Smooth muscle cell (in vitro differentiated cells): ENCODE measurements around the gene PBRM1. TPM values are rescaled to one million over a fixed set of nuclear protein-coding genes. Genes with fewer than 3 reads are reported as not detected.

ENCODE experiments used
- DNase-seq: peaks from one replicate; lab custom pipeline; 2025; ENCODE audit not compliant: unreplicated experiment; lab: John Stamatoyannopoulos, UW
- H2AFZ ChIP-seq: fragments of 200-600 bp; sonication (generic); 2 replicates; pipeline ENCODE4 v1.6.0; 2016; ENCODE audit warnings: antibody characterized with exemption, low read depth, mild to moderate bottlenecking
- H3F3A ChIP-seq: fragments of 200-600 bp; sonication (generic); 2 replicates; pipeline ENCODE4 v1.6.0; 2017; ENCODE audit warnings: antibody characterized with exemption, low read depth
- H3K27ac ChIP-seq: fragments of 200-600 bp; sonication (generic); 2 replicates; pipeline ENCODE4 v1.5.1; 2016; ENCODE audit warnings: low read depth, mild to moderate bottlenecking
- H3K27me3 ChIP-seq: fragments of 200-600 bp; sonication (generic); 2 replicates; pipeline ENCODE4 v1.6.1; 2016; ENCODE audit warnings: low read depth, mild to moderate bottlenecking
- H3K36me3 ChIP-seq: fragments of 200-600 bp; sonication (generic); 2 replicates; pipeline ENCODE4 v1.5.1; 2016; ENCODE audit warnings: low read depth
- H3K4me1 ChIP-seq: fragments of 200-600 bp; sonication (generic); 2 replicates; pipeline ENCODE4 v1.5.1; 2016; ENCODE audit warnings: low read depth
- H3K4me2 ChIP-seq: fragments of 200-600 bp; sonication (generic); 2 replicates; pipeline ENCODE4 v1.6.0; 2016; ENCODE audit warnings: mild to moderate bottlenecking
- H3K4me3 ChIP-seq: fragments of 200-600 bp; sonication (generic); 2 replicates; pipeline ENCODE4 v1.5.1; 2016; ENCODE audit warnings: mild to moderate bottlenecking
- H3K79me2 ChIP-seq: fragments of 200-600 bp; sonication (generic); 2 replicates; pipeline ENCODE4 v1.6.0; 2016; ENCODE audit warnings: low read depth, mild to moderate bottlenecking
- H3K9ac ChIP-seq: fragments of 200-600 bp; sonication (generic); 2 replicates; pipeline ENCODE4 v1.6.0; 2016; ENCODE audit warnings: low read depth
- H3K9me3 ChIP-seq: fragments of 200-600 bp; sonication (generic); replicated peaks from 2 replicates; pipeline ENCODE4 v1.5.1; 2016; ENCODE audit warnings: low read depth
- H4K20me1 ChIP-seq: fragments of 200-600 bp; sonication (generic); 2 replicates; pipeline ENCODE4 v1.6.0; 2016; ENCODE audit warnings: low read depth
- WGBS: methylation state at CpG from one replicate; pipeline ENCODE4 v1.1.7; 2016; ENCODE audit warnings: low lambda C conversion rate; 5-methylcytosine and 5-hydroxymethylcytosine counted together
- polyA plus RNA-seq: library from polyadenylated mRNA; unstranded; fragments of >200 nt; fragmentation: Nextera tagmentation; extraction: Ambion mirVana; gene quantifications from 2 replicates; pipeline ENCODE4 v1.2.1, GENCODE V29; 2016
- total RNA-seq: library from RNA; depleted of rRNA; stranded (reverse); fragments of >200 nt; gene quantifications from 2 replicates; pipeline ENCODE4 v1.2.3, GENCODE V29; 2014
- TF ChIP-seq, protein P1 (sequence below): fragments of 200-600 bp; sonication (generic); IDR thresholded peaks from 2 replicates; pipeline ENCODE4 v1.5.1; 2017; ENCODE audit warnings: borderline replicate concordance, mild to moderate bottlenecking, antibody characterized with exemption; ENCODE audit not compliant: insufficient read depth, poor library complexity, severe bottlenecking

Gene PBRM1
- total and polyA plus RNA-seq, 2 experiments from 2014 or later = 27.6 to 62.8 TPM

DNA sequence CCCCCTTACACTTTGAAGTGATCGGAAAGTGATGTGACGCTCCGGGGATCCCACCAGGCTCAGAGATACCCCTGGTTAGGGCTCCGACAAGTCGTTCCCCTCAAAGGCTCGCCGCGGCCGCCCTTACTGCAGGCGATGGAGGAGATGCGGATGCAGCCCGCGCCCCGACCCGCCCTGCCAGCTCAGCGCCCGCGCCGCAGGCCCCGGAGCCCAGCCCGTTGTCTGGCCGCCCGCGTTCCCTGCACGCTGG, 19.6 kb upstream of the PBRM1 start:
- H3K36me3 ChIP-seq = peaks cover 4% of the 10 kb centered on the region
- H3F3A ChIP-seq = peaks cover 17% of the 10 kb centered on the region
- H3K4me3 ChIP-seq = peak overlapping the region; percentile 98
- H3K9ac ChIP-seq = peak overlapping the region; percentile 89
- TF ChIP-seq, protein P1, sequence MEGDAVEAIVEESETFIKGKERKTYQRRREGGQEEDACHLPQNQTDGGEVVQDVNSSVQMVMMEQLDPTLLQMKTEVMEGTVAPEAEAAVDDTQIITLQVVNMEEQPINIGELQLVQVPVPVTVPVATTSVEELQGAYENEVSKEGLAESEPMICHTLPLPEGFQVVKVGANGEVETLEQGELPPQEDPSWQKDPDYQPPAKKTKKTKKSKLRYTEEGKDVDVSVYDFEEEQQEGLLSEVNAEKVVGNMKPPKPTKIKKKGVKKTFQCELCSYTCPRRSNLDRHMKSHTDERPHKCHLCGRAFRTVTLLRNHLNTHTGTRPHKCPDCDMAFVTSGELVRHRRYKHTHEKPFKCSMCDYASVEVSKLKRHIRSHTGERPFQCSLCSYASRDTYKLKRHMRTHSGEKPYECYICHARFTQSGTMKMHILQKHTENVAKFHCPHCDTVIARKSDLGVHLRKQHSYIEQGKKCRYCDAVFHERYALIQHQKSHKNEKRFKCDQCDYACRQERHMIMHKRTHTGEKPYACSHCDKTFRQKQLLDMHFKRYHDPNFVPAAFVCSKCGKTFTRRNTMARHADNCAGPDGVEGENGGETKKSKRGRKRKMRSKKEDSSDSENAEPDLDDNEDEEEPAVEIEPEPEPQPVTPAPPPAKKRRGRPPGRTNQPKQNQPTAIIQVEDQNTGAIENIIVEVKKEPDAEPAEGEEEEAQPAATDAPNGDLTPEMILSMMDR = no peak
- peaks cover 29% of the 10 kb centered on the region for H4K20me1 ChIP-seq
- no peak for DNase-seq
- H3K27me3 ChIP-seq = no peaks in the 10 kb centered on the region
- H3K27ac ChIP-seq = peak overlapping the region; percentile 87
- H3K79me2 ChIP-seq = peaks cover 73% of the 10 kb centered on the region
- H3K4me1 ChIP-seq = peaks cover 25% of the 10 kb centered on the region
- H3K9me3 ChIP-seq = no peaks in the 10 kb centered on the region
- peak overlapping the region; percentile 96 for H2AFZ ChIP-seq
- peak overlapping the region; percentile 100 for H3K4me2 ChIP-seq
- WGBS = 0% methylated on average over 16 of the region's 25 CpGs

GRCh38 chr3:52704611-52705437, 19.1 kb upstream of the PBRM1 start:
- Histone ChIP-seq H3K27ac (peak overlapping the region; percentile 87), H3K4me2 (peak overlapping the region; percentile 100), H3F3A (peaks cover 17% of the 10 kb centered on the region), H3K4me1 (peaks cover 25% of the 10 kb centered on the region), H2AFZ (peak overlapping the region; percentile 96), H3K9me3 (no peaks in the 10 kb centered on the region), H3K27me3 (no peaks in the 10 kb centered on the region), H3K4me3 (peak overlapping the region; percentile 98), H3K9ac (peak overlapping the region; percentile 89), H3K36me3 (peaks cover 4% of the 10 kb centered on the region), H4K20me1 (peaks cover 34% of the 10 kb centered on the region), H3K79me2 (peaks cover 78% of the 10 kb centered on the region)
- WGBS = 3% methylated on average over 22 of the region's 22 CpGs
- DNase-seq = no peak
- TF ChIP-seq, protein P1 = no peak

GRCh38 chr3:52703341-52703740, 17.6 kb upstream of the PBRM1 start:
- peaks cover 25% of the 10 kb centered on the region for H3K4me1 ChIP-seq
- 93% methylated on average over 7 of the region's 7 CpGs for WGBS
- H4K20me1 ChIP-seq = peaks cover 41% of the 10 kb centered on the region
- peak overlapping the region; percentile 98 for H3K4me3 ChIP-seq
- H3K79me2 ChIP-seq = peaks cover 90% of the 10 kb centered on the region
- H3K4me2 ChIP-seq = peak overlapping the region; percentile 100
- no peak for DNase-seq
- peaks cover 4% of the 10 kb centered on the region for H3K36me3 ChIP-seq
- H3K27ac ChIP-seq = no peak overlapping the region
- H3K9me3 ChIP-seq = no peaks in the 10 kb centered on the region
- no peak overlapping the region for H3K9ac ChIP-seq
- H3F3A ChIP-seq = peaks cover 24% of the 10 kb centered on the region
- H3K27me3 ChIP-seq = no peaks in the 10 kb centered on the region
- TF ChIP-seq, protein P1 = no peak
- H2AFZ ChIP-seq = no peak overlapping the region

GRCh38 chr3:52697632-52697965, 11.9 kb upstream of the PBRM1 start:
- peak overlapping the region; percentile 58 for H3K27ac ChIP-seq
- H2AFZ ChIP-seq = no peak overlapping the region
- TF ChIP-seq, protein P1 = no peak
- no peaks in the 10 kb centered on the region for H3K27me3 ChIP-seq
- no peaks in the 10 kb centered on the region for H3K4me1 ChIP-seq
- H3K79me2 ChIP-seq = peaks cover 46% of the 10 kb centered on the region
- WGBS = 93% methylated on average over 4 of the region's 4 CpGs
- H4K20me1 ChIP-seq = peaks cover 40% of the 10 kb centered on the region
- H3K36me3 ChIP-seq = peaks cover 30% of the 10 kb centered on the region
- peaks cover 52% of the 10 kb centered on the region for H3F3A ChIP-seq
- no peak overlapping the region for H3K4me3 ChIP-seq
- H3K9me3 ChIP-seq = no peaks in the 10 kb centered on the region
- no peak for DNase-seq
- no peak overlapping the region for H3K4me2 ChIP-seq
- H3K9ac ChIP-seq = no peak overlapping the region
